LNCaP clone FGC (cell line): ENCODE results near the gene PTPRO.

Experiments
- DNase-seq: peaks from one replicate; pipeline ENCODE4 v3.0.0-alpha.2; 2011; ENCODE audit warnings: low read depth
- H3K4me3 ChIP-seq: 2 replicates; pipeline ENCODE4 v1.5.1; 2011; ENCODE audit warnings: mild to moderate bottlenecking, low read depth, low read length, control low read depth
- TF ChIP-seq, protein P1 (sequence below): IDR thresholded peaks from 2 replicates; pipeline ENCODE4 v1.5.1; 2012; ENCODE audit warnings: mild to moderate bottlenecking; ENCODE audit not compliant: control insufficient read depth, insufficient read depth; ENCODE audit errors: extremely low read depth

The PTPRO gene

GRCh38 chr12:15453613-15454012, 131.3 kb downstream of the PTPRO start:
- no peak for DNase-seq
- TF ChIP-seq, protein P1, sequence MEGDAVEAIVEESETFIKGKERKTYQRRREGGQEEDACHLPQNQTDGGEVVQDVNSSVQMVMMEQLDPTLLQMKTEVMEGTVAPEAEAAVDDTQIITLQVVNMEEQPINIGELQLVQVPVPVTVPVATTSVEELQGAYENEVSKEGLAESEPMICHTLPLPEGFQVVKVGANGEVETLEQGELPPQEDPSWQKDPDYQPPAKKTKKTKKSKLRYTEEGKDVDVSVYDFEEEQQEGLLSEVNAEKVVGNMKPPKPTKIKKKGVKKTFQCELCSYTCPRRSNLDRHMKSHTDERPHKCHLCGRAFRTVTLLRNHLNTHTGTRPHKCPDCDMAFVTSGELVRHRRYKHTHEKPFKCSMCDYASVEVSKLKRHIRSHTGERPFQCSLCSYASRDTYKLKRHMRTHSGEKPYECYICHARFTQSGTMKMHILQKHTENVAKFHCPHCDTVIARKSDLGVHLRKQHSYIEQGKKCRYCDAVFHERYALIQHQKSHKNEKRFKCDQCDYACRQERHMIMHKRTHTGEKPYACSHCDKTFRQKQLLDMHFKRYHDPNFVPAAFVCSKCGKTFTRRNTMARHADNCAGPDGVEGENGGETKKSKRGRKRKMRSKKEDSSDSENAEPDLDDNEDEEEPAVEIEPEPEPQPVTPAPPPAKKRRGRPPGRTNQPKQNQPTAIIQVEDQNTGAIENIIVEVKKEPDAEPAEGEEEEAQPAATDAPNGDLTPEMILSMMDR: no peak
- H3K4me3 ChIP-seq: no peak overlapping the region

GRCh38 chr12:15458008-15458407, 135.7 kb downstream of the PTPRO start:
- TF ChIP-seq, protein P1: no peak
- no peak overlapping the region for H3K4me3 ChIP-seq
- no peak for DNase-seq

- TF ChIP-seq, protein P1: no peak
- no peak for DNase-seq
- no peak overlapping the region for H3K4me3 ChIP-seq
Observed at GRCh38 chr12:15468911-15469310, 146.6 kb downstream of the PTPRO start.

GRCh38 chr12:15469356-15469755, 147.0 kb downstream of the PTPRO start:
- TF ChIP-seq, protein P1: no peak
- H3K4me3 ChIP-seq: no peak overlapping the region
- DNase-seq: no peak

DNA sequence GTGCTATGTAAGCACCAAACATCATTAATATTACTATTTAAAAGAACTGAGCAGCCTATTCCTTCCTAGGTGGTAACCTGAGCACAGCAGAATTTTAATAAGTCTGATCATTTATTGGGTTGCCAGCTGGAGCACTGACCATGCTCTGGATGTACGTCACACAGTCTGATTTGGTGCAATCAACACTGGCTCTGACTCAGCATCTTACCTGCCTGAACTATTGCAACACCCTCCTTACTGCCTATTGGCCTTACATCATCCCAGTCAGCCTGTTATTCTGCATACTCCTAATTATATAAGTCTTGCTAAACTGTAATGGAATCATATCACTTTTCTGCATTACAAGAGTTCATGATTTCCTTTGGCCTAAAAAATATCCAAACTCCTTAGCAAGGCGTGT, 149.7 kb downstream of the PTPRO start:
- no peak for DNase-seq
- H3K4me3 ChIP-seq: no peak overlapping the region
- TF ChIP-seq, protein P1: no peak

DNA sequence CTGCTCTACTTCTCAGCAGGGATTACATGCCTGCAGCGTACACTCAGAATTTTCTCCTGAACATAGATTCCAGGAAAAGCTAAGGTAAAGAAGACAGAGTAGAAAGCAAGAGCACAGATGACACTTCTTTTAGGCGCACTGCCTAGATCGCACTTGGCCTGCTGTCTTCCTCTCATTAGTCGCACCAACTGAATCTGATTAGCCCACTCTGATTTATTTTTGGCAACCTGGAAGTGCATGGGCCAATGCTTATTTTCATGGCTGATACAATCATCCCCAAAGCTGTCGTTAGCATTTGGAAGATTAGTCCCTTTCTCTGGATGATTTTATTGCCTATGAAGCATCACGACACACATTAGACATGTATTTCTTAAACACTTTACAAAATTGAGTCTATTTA, 152.5 kb downstream of the PTPRO start:
- no peak overlapping the region for H3K4me3 ChIP-seq
- TF ChIP-seq, protein P1: no peak
- no peak for DNase-seq

GRCh38 chr12:15477761-15478160, 155.5 kb downstream of the PTPRO start:
- DNase-seq: no peak
- H3K4me3 ChIP-seq: no peak overlapping the region
- TF ChIP-seq, protein P1: no peak
